Activated CD4-positive, alpha-beta T cell treated with anti-CD3 and anti-CD28 coated beads, Interleukin-2, amount 50 U/mL, for 16 hours (primary cell): ENCODE measurements around the gene SHB.

Source experiments
- DNase-seq: peaks from one replicate; pipeline ENCODE4 v3.0.0-alpha.2; 2020

The SHB gene

DNA sequence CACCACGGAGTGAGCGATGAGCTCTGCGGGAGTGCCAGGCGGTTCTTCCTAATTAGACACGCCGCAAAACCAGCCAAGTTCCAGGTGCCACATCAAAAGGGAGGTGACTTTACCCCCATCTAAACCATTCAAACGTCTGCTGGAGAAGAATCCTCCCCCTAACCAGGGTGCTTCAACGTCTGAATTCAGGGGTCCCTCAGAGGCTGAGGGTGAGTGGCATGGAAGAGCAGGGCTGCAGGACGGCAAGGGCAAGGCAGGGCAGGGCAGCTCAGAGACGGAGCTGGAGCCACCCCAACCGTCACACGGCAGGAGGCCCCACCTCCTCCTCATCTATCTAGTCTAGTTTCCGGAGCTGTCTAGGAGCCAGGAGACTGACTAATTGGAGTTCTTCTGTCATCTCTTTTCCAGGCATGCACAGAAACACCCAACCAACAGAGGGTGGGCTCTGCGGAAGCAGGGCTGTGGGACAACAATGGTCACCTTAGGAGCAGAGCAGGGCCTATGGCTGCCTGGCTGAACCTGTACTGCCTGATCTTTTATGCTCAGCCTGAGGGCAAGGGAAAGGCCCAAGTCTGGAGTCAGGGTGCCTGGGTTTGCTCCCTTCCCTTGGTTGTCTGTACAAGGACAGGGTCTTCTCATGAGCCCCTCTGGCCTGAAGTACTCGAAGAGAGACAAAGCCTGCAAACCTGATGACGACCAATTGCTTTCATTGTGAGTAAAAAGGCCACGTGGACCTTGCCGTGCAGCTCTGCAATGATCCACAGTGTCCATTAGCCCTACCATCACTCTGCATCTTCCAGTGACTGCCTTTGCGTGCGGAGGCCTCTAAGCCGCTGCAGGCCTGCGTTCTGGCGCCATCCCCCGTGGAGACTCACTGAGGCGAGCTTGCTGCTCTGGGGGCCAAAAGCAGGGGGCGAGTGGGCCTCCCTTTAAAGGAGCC lies 84.1 kb downstream of the SHB start:
- DNase-seq: no peak

DNA sequence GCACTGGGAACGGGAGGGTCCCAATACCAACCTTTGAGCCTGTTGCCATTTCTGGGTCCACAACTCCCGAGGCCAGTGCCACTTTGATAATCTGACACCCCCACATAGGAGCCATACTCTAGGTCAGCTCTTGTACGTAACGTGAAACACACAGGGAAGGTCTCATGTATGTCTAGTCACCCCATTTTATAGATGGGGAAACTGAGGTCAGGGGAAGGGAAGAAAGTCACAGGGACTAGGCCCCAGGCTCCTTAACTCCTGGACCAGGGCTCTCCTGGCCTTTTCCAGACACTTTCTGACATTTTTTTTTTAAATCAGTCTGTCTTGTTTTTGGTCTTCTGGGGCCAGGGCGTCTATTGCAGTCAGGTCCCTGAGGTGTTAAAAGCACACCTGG lies 84.8 kb downstream of the SHB start:
- DNase-seq: no peak

- no peak for DNase-seq
These were observed 85.5 kb downstream of the SHB start for GRCh38 chr9:37983381-37984067.

DNA sequence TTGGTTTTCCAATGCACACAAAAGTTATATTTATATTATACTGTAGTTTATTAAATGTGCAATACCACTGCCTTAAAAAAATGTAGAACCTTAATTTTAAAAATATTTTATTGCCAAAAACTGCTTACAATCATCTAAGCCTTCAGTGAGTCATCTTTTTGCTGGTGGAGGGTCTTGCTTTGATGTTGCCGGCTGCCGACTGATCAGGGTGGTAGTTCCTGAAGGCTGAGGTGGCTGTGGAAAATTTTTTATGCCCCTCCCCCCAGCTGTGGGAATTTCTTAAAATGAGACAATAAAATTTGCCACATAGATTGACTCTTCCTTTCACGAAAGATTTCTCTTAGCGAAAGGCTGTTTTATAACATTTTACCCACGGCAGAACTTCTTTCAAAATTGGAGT lies 89.2 kb downstream of the SHB start:
- DNase-seq: no peak

- DNase-seq: no peak
These were observed 90.0 kb downstream of the SHB start for GRCh38 chr9:37978983-37979382.

DNA sequence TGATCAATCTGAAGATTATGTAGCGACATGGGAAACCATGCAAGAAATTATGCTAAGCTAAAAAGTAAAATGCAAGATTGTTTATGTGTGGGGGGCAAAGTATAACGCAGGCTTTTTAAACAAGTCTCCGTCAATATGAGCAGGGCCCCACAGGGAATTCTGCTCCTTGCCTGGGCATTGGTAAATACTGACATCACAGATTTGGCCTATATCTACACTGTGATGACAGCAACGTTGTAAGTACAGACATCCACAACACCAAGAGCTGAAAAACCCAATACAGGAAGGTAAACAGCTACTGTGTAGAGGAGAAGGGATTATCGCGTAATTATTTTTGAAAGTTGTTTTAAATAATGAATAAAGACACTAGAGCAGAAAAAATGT lies 90.6 kb downstream of the SHB start:
- no peak for DNase-seq

DNA sequence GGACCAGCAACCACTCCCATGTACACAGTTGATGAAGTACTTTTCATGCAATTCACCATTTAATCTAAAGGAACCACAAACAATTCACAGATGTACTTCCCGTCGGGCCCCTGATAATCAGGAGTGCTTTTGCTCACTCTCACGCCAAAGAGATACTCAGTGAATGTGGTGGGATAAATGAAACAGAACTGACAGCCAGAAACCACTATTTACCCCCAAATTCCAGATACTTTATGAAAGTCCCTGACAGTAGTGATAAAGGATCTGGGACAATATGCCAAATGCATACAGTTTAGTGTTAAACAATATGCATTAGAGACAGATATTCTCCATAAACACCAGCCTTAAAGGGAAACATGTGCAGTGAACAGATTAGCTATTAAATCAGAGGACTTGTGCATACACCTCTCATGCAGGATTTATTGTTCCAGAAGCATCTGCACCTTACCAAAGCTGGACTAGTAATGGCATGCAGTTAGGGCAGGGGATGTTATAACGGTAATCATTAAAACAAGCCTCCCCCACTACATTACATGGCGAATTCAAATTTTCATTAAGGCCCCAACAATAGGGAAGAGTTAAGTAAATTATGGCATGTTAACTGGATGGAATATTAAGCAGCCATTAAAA lies 91.1 kb downstream of the SHB start:
- no peak for DNase-seq

GRCh38 chr9:37976714-37977477 lies 92.1 kb downstream of the SHB start:
- no peak for DNase-seq

GRCh38 chr9:37975639-37976038 lies 93.4 kb downstream of the SHB start:
- DNase-seq: no peak

GRCh38 chr9:37974506-37975173 lies 94.4 kb downstream of the SHB start:
- no peak for DNase-seq

DNA sequence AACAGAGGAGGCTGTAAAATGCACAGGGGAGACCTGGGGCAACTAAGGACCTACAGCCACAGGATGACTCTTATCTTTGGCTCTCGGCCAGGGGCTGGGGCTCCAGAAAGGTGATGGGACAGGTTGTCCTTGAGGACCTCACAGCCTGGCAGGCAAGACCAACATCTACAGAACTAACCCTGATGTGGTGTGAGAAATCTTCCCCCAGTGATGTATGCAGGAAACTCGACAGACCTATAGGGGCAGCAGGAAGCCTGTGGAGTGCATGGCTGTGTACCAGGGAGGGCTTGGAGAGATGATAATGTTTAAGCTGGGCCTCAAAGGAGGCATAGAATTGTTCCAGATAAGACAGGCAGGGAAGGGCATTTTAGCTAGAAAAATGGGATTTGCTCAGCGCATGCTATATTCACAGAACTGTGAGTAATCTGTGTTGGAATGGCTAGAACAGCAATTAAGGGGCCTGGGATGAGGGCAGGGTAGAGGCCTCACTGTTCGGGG lies 96.6 kb downstream of the SHB start:
- no peak for DNase-seq

DNA sequence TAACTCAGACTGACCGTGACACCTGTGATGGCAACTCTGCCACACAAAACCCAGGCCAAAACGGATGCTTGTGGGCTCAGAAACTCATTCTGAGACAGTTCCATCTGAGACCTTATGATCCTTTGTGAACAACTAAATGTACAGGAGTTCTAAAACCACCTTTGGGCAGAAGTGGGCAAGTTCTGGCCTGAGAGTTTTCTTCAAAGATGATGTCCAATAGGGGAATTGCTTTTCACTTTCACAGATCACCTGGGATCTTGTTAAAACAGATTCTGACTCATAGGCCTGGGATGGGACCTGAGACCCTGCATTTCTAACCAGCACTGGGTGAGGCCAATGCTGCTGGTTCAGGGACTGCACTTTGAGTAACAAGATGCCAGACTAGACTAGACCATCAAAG lies 97.3 kb downstream of the SHB start:
- DNase-seq: no peak

GRCh38 chr9:37971108-37971459 lies 97.9 kb downstream of the SHB start:
- no peak for DNase-seq

- DNase-seq: no peak
These were observed 98.5 kb downstream of the SHB start for GRCh38 chr9:37970301-37971107.

DNA sequence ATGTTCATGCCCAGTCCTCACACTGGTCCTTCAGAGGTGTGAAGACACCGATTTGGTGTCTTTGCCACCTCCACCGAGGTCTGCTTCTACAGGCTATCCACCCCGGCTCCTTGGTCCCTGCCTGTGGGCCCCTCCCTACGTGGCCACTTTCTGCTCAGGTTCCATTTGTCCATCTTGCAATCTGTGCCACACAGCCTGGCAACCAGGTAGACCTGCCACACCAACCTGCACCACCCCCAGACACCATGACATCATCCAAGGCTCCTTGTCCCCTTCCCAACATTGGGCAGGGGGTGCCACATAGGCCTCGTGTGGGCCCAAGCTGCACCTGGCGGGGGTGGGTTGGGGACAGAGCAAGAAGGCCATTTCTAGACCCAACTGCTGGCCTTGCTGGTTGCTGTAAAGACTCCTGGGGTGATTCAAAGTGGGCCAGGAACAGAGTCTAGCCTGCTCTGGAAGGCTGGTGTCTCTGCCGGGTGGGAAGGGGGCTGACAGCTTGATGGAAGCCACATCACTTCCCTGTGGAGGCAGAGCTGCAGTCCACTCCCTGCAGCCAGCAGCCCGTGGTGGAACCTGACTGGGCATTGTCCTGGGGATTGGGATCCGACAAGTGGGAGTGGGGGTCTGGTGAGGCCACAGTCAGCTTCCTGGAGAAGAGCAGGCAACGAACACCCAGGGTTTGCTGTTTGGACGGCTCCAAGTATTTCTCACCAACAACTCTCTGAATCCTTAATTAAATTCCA lies 99.3 kb downstream of the SHB start:
- no peak for DNase-seq

- no peak for DNase-seq
These were observed 99.9 kb downstream of the SHB start for GRCh38 chr9:37969130-37969529.

- no peak for DNase-seq
These were observed 100.8 kb downstream of the SHB start for GRCh38 chr9:37968228-37968701.

- no peak for DNase-seq
These were observed 101.3 kb downstream of the SHB start for GRCh38 chr9:37967761-37968080.

- DNase-seq: no peak
These were observed 101.8 kb downstream of the SHB start for GRCh38 chr9:37967014-37967760.

- DNase-seq: no peak
These were observed 102.5 kb downstream of the SHB start for GRCh38 chr9:37966412-37967013.
